Thyroid gland (tissue), 4 donors: Measurements from ENCODE around the gene CNIH1. TPM values are rescaled to one million over a fixed set of nuclear protein-coding genes. Genes with fewer than 3 reads are reported as not detected.

Source experiments
- DNase-seq, 2 donors: peaks; one replicate each; pipeline ENCODE4 v3.0.0-alpha.2; 2019
- H3K27ac ChIP-seq, 3 donors: fragments of 200-600 bp; sonication (generic); 1 replicate in 2 of 3; 2 replicates in 1 of 3; pipeline ENCODE4 v1.5.1; 2016 to 2019; ENCODE audit warnings: mild to moderate bottlenecking in 1 of 3, moderate library complexity in 1 of 3
- H3K27me3 ChIP-seq: fragments of 200-600 bp; sonication (generic); one replicate; pipeline ENCODE4 v1.5.1; 2019
- H3K36me3 ChIP-seq, 2 donors: fragments of 200-600 bp; sonication (generic); one replicate each; pipeline ENCODE4 v1.5.1; 2016 to 2019
- H3K4me1 ChIP-seq, 2 donors: fragments of 200-600 bp; sonication (generic); one replicate each; pipeline ENCODE4 v1.5.1; 2017 to 2019
- H3K4me3 ChIP-seq, 3 donors: fragments of 200-600 bp; sonication (generic); replicated peaks in 1 of 3; 1 replicate in 2 of 3; 2 replicates in 1 of 3; pipeline ENCODE4 v1.5.1; 2016; ENCODE audit warnings: mild to moderate bottlenecking in 1 of 3
- H3K9me3 ChIP-seq: fragments of 200-600 bp; sonication (generic); one replicate; pipeline ENCODE4 v1.5.1; 2017
- CTCF ChIP-seq, 6 experiments: fragments of 200-600 bp in 3 of 6; fragments of 450-650 bp in 3 of 6; sonication (generic) in 3 of 6; IDR thresholded peaks; one replicate each; pipeline ENCODE4 v1.5.1; 2016 to 2019; ENCODE audit warnings: antibody characterized with exemption in 6 of 6, mild to moderate bottlenecking in 2 of 6, inconsistent platforms in 1 of 6, moderate library complexity in 1 of 6
- POLR2A ChIP-seq, 2 donors: fragments of 450-650 bp; IDR thresholded peaks; one replicate each; pipeline ENCODE4 v1.6.1; 2017; ENCODE audit warnings: antibody characterized with exemption in 2 of 2, mild to moderate bottlenecking in 2 of 2, moderate library complexity in 1 of 2
- WGBS, 2 donors: methylation state at CpG; one replicate each; pipeline ENCODE4 v1.1.5; 2017; 5-methylcytosine and 5-hydroxymethylcytosine counted together
- intact Hi-C: fragments of 100-400 bp; cut with DNase I; formaldehyde crosslinking; loops from one replicate; pipeline ENCODE4 v1.15.1; 2023
- total RNA-seq, 4 donors: library from RNA; depleted of rRNA; stranded (reverse); fragments of >200 nt; gene quantifications; one replicate each; pipeline ENCODE4 v1.2.3, GENCODE V29; 2016

Gene CNIH1
- total RNA-seq, 4 donors from 2014 or later, result 52.0 to 167 (median 108) TPM

- no peak overlapping the region for H3K27ac ChIP-seq
- intact Hi-C loops, result no loop called here
- 79% methylated on average over 4 of the region's 4 CpGs for WGBS, 2 donors
Observed at GRCh38 chr14:54475187-54475899, 34.2 kb upstream of the CNIH1 start.

GRCh38 chr14:54474232-54474793 is 33.1 kb upstream of the CNIH1 start:
- Histone ChIP-seq H3K36me3 (peaks cover 4 to 5% of the 10 kb centered on the region in 2 donors), H3K4me1 (peaks cover 7 to 8% of the 10 kb centered on the region in 2 donors), H3K27ac (peak overlapping the region in 1 of 3 donors; percentile 1), H3K27me3 (no peaks in the 10 kb centered on the region), H3K4me3 (no peak overlapping the region), H3K9me3 (no peaks in the 10 kb centered on the region)
- WGBS, 2 donors, result 51 to 53% methylated on average over 2 of the region's 2 CpGs
- TF ChIP-seq POLR2A (IDR thresholded peaks at IDR 0.05), result no peak
- TF ChIP-seq CTCF (IDR thresholded peaks at IDR 0.05), result no peak
- no peak for DNase-seq
- intact Hi-C loops, result no loop called here

More at GRCh38 chr14:54475187-54475899, 34.2 kb upstream of the CNIH1 start:
- no peak for DNase-seq
- TF ChIP-seq POLR2A (IDR thresholded peaks at IDR 0.05) (no peak), CTCF (IDR thresholded peaks at IDR 0.05) (no peak)
- H3K27me3 ChIP-seq, result no peaks in the 10 kb centered on the region
- no peak overlapping the region for H3K4me3 ChIP-seq
- peaks cover 4 to 5% of the 10 kb centered on the region in 2 donors for H3K36me3 ChIP-seq
- H3K4me1 ChIP-seq, result peaks cover 5 to 8% of the 10 kb centered on the region in 2 donors
- no peaks in the 10 kb centered on the region for H3K9me3 ChIP-seq

GRCh38 chr14:54472315-54472714 is 31.1 kb upstream of the CNIH1 start:
- H3K9me3 ChIP-seq, result no peaks in the 10 kb centered on the region
- 86 to 92% methylated on average over 4 of the region's 4 CpGs for WGBS, 2 donors
- TF ChIP-seq CTCF (IDR thresholded peaks at IDR 0.05), result no peak
- no peak for TF ChIP-seq POLR2A (IDR thresholded peaks at IDR 0.05)
- peaks cover 7 to 8% of the 10 kb centered on the region in 2 donors for H3K4me1 ChIP-seq
- intact Hi-C loops, result no loop called here
- no peak for DNase-seq
- no peak overlapping the region for H3K4me3 ChIP-seq
- H3K27me3 ChIP-seq, result no peaks in the 10 kb centered on the region
- no peak overlapping the region for H3K27ac ChIP-seq
- H3K36me3 ChIP-seq, result peaks cover 0 to 5% of the 10 kb centered on the region in 2 donors

GRCh38 chr14:54471641-54472040 is 30.5 kb upstream of the CNIH1 start:
- H3K9me3 ChIP-seq, result no peaks in the 10 kb centered on the region
- H3K4me3 ChIP-seq, result no peak overlapping the region
- intact Hi-C loops, result no loop called here
- no peak for DNase-seq
- peaks cover 0 to 4% of the 10 kb centered on the region in 2 donors for H3K36me3 ChIP-seq
- H3K27ac ChIP-seq, result no peak overlapping the region
- 93 to 99% methylated on average over 4 of the region's 4 CpGs for WGBS, 2 donors
- H3K4me1 ChIP-seq, result peaks cover 7 to 8% of the 10 kb centered on the region in 2 donors
- no peaks in the 10 kb centered on the region for H3K27me3 ChIP-seq
- TF ChIP-seq CTCF (IDR thresholded peaks at IDR 0.05) (no peak), POLR2A (IDR thresholded peaks at IDR 0.05) (no peak)

GRCh38 chr14:54470701-54471100 is 29.5 kb upstream of the CNIH1 start:
- H3K27ac ChIP-seq, result no peak overlapping the region
- 88 to 89% methylated on average over 4 of the region's 4 CpGs for WGBS, 2 donors

More at GRCh38 chr14:54470701-54471100, 29.5 kb upstream of the CNIH1 start:
- TF ChIP-seq CTCF (IDR thresholded peaks at IDR 0.05) (no peak), POLR2A (IDR thresholded peaks at IDR 0.05) (no peak)
- DNase-seq, result no peak
- no peaks in the 10 kb centered on the region for H3K36me3 ChIP-seq
- peaks cover 7 to 8% of the 10 kb centered on the region in 2 donors for H3K4me1 ChIP-seq
- intact Hi-C loops, result no loop called here
- H3K9me3 ChIP-seq, result no peaks in the 10 kb centered on the region
- no peaks in the 10 kb centered on the region for H3K27me3 ChIP-seq
- H3K4me3 ChIP-seq, result no peak overlapping the region
